T-helper 2 cell (primary cell): ENCODE results near the gene JMY.
A peak's percentile ranks its signal among the peaks of the same experiment; 100 is the strongest.

Source experiments
- DNase-seq, 5 experiments: peaks; one replicate each; pipeline versions ENCODE4 v3.0.0 to v3.0.0-alpha.2; 2012 to 2022
- total RNA-seq, 2 donors: gene quantifications; one replicate each; lab custom pipeline; 2026; lab: John Stamatoyannopoulos, UW

JMY gene
- total RNA-seq, result 247 to 602 reads per million in 2 donors

GRCh38 chr5:79235634-79236361, at the start of gene JMY:
Gene JMY, plus strand, starts transcription at chr5:79236131. Its CDS starts 520 bp downstream, at chr5:79236651.
- DNase-seq, result peak; percentile 64 to 92 (median 77)

- DNase-seq, result no peak
Observed at GRCh38 chr5:79186455-79186854, 49.5 kb upstream of the JMY start.

- DNase-seq, result no peak
Observed at GRCh38 chr5:79189439-79190234, 46.3 kb upstream of the JMY start.

- DNase-seq, result no peak
Observed at GRCh38 chr5:79190235-79190529, 45.7 kb upstream of the JMY start.

- DNase-seq, result no peak
Observed at GRCh38 chr5:79191457-79191856, 44.5 kb upstream of the JMY start.

GRCh38 chr5:79193643-79194042, 42.3 kb upstream of the JMY start:
- no peak for DNase-seq

GRCh38 chr5:79200573-79201183, 35.3 kb upstream of the JMY start:
- DNase-seq, result peak in 1 of 5 experiments; percentile 8

GRCh38 chr5:79201206-79201605, 34.7 kb upstream of the JMY start:
- no peak for DNase-seq

GRCh38 chr5:79202076-79202475, 33.9 kb upstream of the JMY start:
- DNase-seq, result no peak

GRCh38 chr5:79205965-79206364, 30.0 kb upstream of the JMY start:
- DNase-seq, result no peak

- no peak for DNase-seq
Observed at GRCh38 chr5:79206541-79206940, 29.4 kb upstream of the JMY start.

GRCh38 chr5:79209505-79209904, 26.4 kb upstream of the JMY start:
- no peak for DNase-seq

- no peak for DNase-seq
Observed at GRCh38 chr5:79224286-79224984, 11.5 kb upstream of the JMY start.

- DNase-seq, result no peak
Observed at GRCh38 chr5:79225026-79225425, 10.9 kb upstream of the JMY start.

GRCh38 chr5:79225441-79225840, 10.5 kb upstream of the JMY start:
- no peak for DNase-seq

- DNase-seq, result no peak
Observed at GRCh38 chr5:79227484-79228025, 8.4 kb upstream of the JMY start.

GRCh38 chr5:79229357-79230174, 6.4 kb upstream of the JMY start:
- DNase-seq, result peak in 3 of 5 experiments; percentile 13 to 84 (median 21)

GRCh38 chr5:79235261-79235633, 684 bp upstream of the JMY start:
- peak in 1 of 5 experiments; percentile 59 for DNase-seq

GRCh38 chr5:79236362-79236969, 535 bp downstream of the JMY start:
- peak in 2 of 5 experiments; percentile 25 to 51 for DNase-seq

GRCh38 chr5:79236970-79237739, 1.2 kb downstream of the JMY start:
- DNase-seq, result peak in 4 of 5 experiments; percentile 11 to 56 (median 21)
